T-helper 22 cell (primary cell): ENCODE results near the gene NECTIN1.

Source experiments
- DNase-seq: peaks from one replicate; pipeline ENCODE4 v3.0.0-alpha.2; 2020; ENCODE audit warnings: low read depth

Gene NECTIN1

GRCh38 chr11:119640541-119640940 lies 88.5 kb downstream of the NECTIN1 start:
- no peak for DNase-seq

DNA sequence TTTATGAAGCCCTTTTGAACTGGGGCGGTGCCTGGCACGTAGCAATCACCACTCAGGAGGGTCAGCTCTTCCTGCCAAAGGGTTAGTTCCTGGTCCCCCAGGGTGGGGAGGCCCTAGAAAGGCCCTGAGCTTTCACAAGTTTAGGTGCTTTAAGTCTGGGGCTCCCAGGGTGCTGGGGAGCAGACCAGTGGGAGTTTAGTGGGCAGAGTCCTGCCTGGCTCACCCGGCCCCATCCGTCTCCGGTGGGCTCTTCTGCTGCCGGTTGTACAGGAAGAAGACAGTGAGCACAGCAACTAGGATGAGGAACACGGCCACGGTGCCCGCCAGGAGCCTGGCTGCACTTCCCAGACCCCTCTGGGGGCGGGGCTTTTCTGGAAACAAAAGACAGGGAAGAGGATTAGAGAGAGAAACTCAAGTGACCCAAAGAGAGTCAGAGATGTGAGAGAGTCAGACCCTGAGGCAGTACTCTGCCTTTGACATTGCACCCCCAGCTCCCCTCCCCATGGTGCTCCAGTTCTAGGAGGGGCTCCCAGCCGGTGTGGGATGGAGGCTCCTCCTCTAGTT lies 89.3 kb downstream of the NECTIN1 start:
- no peak for DNase-seq

DNA sequence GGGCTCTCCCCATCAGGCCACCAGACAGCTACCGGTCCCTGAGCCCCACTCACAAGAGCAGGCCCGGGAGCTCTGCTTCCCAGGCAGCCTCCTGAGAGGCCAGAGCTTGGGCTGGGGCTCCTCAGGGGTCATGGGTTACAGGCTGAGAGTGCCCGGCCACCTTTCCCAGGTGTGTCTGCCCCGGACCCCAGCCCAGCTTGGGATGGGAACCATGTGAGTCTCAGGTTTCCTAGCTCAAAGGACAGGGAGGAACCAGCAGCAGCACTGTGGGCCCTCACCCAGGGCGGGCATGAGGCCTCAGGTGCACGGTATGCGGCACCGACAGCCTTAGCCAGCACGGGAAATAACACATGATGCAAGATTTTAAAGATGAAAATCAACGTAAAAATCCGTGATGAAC lies 90.1 kb downstream of the NECTIN1 start:
- no peak for DNase-seq

- no peak for DNase-seq
Measured at GRCh38 chr11:119637481-119637880, 91.5 kb downstream of the NECTIN1 start.

- DNase-seq: no peak
Measured at GRCh38 chr11:119635776-119636175, 93.2 kb downstream of the NECTIN1 start.

GRCh38 chr11:119635041-119635740 lies 93.8 kb downstream of the NECTIN1 start:
- DNase-seq: no peak

- DNase-seq: no peak
Measured at GRCh38 chr11:119634301-119634700, 94.7 kb downstream of the NECTIN1 start.

- DNase-seq: no peak
Measured at GRCh38 chr11:119629834-119630624, 99.0 kb downstream of the NECTIN1 start.

GRCh38 chr11:119629085-119629484 lies 99.9 kb downstream of the NECTIN1 start:
- DNase-seq: no peak

GRCh38 chr11:119627286-119627685 lies 101.7 kb downstream of the NECTIN1 start:
- no peak for DNase-seq

DNA sequence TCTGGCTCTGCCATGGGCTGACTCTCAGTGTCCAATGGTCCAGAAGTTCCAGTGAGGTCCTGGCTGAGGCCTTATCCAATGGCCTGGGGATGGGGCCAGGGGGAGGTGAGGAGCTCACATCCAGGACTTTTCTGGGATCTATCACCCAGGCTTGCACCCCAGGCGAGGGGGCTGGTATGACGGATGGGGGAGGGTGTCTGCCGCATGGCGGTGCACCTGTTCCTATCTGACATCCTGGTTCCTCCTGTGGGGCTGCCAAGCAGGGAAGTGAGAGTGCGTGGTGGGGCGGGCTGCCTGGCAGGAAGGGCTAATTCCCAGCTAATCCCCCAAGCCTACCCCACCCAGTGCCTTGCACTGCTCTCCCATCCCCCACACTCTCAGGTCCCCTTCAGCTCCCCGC lies 102.1 kb downstream of the NECTIN1 start:
- no peak for DNase-seq

DNA sequence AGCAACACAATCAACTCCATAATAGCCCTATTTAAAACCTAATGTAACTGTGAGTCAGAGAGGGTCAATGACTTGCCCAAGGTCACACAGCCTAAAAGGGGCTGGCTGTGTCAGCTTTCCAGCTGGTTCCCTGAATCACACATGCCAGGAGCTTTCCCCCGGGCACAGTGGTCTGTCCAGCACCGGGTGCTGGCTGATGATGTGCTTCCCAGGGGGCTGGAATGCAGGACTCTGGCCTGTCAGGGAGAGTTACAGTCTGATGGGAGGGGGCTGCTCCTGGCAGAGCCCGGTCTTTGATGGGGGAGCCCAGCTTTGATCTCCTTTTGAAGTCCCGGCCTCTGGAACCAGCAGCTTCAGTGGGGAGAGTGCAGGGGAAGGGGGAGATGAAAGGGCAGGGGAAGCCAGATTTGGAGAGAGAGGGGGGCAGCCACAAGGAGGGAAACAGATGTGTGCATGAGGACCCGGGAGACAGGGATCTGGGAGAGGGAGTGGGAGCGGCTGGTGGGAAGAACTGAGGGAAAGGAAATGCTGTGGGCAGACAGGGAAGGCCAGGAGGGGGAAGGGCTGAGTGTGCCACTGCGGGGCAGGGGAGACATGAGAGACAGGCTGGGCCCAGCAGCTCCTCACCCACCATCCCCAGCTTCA lies 102.7 kb downstream of the NECTIN1 start:
- no peak for DNase-seq

GRCh38 chr11:119625206-119625978 lies 103.6 kb downstream of the NECTIN1 start:
- no peak for DNase-seq

DNA sequence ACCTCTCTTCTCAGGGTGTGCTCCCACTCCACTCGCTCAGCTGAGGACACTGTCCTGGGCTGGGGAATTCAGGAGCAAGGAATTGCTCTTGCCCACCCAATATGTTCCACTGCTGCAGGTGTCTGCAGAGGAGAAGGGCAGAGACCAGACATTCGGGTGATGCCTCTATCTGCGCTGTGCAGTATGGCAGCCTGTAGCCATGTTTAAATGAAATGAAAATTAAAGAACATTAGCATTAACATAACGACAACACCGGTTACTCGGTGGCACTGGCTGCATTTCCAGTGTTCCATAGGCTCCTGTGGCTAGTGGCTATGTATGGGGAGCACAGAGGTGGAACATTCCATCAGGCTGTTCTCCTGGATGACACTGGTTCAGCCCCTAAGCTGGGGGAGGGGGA lies 104.4 kb downstream of the NECTIN1 start:
- no peak for DNase-seq

DNA sequence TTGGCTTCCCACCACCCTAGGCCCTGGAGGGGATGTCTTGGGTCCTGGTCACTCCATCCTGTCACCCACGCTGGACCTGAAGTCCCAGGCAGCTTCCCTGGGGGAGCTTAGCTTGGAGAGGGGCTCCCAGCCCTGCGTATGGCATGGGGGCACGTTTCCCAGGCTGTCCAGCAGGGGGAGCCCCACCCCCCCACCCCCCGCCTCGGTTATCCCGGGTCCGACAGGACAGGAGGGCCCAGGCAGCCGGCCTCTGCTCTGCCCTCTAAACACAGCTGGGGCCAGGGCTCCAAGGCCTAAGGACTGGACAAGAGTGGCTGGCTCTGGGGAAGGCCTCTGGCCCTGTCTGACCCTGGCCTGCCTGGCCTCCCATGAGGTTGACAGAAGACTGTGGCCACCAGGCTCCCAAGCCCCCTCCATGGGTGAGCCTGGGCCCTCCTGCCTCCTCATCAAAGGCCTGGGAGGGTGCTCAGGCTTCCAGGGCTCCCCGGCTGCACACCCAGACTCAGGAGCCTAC lies 104.8 kb downstream of the NECTIN1 start:
- no peak for DNase-seq

- no peak for DNase-seq
Measured at GRCh38 chr11:119623682-119624081, 105.3 kb downstream of the NECTIN1 start.

DNA sequence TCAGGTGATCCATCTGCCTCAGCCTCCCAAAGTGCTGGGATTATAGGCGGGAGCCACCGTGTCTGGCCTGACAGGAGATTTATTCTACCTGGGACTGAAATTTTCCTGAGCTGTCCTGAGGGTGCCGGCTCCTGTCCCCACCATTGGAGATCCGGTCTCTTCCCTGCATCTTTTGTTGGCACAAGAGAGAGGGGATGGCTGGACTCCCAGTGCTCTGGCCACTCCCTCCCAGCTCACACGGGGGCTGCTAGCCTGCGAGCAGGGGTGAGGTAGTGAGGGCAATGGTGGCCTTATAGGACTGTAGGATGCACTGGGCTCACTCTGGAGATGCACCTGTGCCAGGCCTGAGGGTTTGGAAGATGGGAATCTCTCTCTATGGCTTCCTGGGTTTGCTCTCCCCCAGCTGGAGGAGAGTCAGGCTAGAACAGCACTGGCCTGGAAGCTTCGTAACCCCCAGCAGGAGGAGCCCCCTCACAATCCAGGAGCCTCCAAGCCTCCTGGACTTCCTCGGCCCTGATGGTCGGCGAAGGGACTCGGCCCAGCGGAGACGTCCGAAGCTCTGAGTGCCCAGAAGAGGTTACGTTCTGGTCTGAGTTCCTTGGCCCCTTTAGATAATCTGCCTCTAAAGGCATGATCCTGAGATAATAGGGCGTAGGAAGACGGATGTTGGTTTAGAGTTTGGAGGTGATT lies 106.4 kb downstream of the NECTIN1 start:
- no peak for DNase-seq

DNA sequence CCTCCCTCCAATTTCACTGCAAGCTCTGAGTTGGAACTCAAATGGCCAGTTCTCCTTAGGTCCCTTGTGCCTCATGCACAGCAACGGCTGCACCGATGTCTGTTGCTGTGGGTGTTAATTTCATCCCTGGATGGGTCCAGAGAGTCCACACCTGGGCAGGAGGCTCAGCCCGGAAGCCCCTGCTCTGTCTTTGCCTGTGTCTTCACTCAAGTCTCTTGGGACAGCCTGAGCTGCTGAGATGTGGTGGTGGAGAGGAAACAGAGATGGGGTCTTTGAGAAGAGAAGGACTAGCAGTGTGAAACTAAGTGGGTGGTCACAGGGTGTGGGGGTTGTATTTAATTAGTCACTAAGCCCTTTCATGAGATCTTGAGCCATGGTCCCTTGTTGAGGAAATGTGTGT lies 109.3 kb downstream of the NECTIN1 start:
- no peak for DNase-seq

- no peak for DNase-seq
Measured at GRCh38 chr11:119618208-119618909, 110.6 kb downstream of the NECTIN1 start.

- no peak for DNase-seq
Measured at GRCh38 chr11:119617340-119617713, 111.7 kb downstream of the NECTIN1 start.
